ENCODE data around the gene IVNS1ABP.

- TF ChIP-seq POLR2A (IDR thresholded peaks at IDR 0.05; ENCODE audit: low read depth) (no peak), CTCF (IDR thresholded peaks at IDR 0.05) (no peak), EP300 (IDR thresholded peaks at IDR 0.05) (no peak), POLR2AphosphoS5 (IDR thresholded peaks at IDR 0.05) (no peak)
These were observed 41.9 kb upstream of the IVNS1ABP start for GRCh38 chr1:185358957-185359356.
